Nucleus accumbens (tissue), 56 donors: Measurements from ENCODE around the gene ZNF248.
"Not testable (repeated sequence)": the region's sequence is repeated elsewhere in the genome, so short reads cannot be mapped to it uniquely, and the experiment has no call there.

Experiments used
- DNase-seq, 56 donors: peaks; one replicate each; lab custom pipeline; 2025; lab: John Stamatoyannopoulos, UW

The ZNF248 gene

DNA sequence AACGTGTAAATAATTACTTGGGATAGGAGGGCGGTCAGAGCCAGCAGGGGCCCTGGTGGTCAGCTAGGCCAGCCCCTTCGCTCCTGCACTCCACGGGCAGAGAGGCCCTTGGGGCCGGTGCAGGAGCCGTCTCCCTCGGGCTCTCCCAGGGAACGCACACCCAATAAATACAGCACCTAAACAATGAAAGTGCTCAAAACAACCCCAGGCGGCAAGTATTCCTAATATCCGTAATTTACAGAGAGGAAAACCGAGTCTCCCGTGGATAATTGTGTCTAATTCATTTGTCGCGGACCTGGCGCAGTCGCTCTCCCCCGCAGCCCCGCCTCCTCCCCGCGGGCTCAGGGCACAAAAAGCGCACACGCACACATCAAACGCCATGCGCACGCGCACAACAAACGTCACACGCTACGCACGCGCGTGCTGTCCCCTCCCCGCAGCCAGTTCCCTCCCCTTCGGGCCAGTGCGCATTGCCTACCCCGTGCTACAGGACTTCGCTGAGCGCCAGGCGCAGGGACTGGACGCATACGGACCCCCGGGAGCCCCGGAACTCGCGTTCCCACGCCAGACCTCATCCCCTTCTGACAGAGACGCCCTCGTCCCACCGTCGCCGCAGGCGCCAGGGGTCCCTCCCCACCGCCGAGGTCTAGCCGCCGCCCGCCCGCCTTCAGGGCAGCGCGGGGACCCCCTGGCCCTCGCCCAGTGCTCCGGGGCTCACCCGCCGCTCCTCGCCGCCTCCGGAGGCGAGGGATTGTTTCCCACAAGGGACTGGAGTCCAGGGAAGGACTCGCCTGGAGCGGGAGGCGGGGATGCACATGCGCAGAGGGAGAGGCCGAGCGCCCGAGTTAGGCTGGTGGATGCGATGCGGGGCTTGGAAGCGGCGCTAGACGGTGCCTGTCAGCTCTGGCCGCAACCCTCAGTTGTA, at the start of gene ZNF248:
TSS of gene ZNF248 (minus strand) at position 324 of the 925 bp plus-strand sequence. CDS start 1,300 bp downstream, outside the sequence.
- peak; percentile 43 to 97 (median 93) for DNase-seq

GRCh38 chr10:37906382-37906781, 49.0 kb upstream of the ZNF248 start:
- DNase-seq: no peak

GRCh38 chr10:37896436-37896835, 39.0 kb upstream of the ZNF248 start:
- no peak for DNase-seq

- DNase-seq: no peak
Observed at GRCh38 chr10:37895674-37896073, 38.3 kb upstream of the ZNF248 start.

DNA sequence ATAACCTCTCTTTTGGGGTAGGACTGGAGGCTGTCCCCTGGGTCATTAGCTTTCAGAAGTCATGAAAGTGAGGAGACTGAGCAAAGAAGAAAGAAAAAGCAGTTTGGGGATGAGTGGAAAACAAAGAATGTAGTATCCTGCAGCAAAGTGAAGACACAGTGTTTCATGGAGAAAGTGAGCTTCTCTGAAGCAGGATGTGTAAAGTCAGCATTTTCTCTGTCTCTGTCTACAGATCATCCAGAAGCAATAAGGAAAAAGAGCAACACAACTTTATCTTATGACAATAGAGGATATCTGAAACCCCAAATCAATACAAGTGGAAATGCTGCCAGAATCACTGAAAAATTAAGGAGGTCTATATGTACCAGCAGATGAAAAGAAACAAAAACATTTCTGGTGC, 28.4 kb upstream of the ZNF248 start:
- DNase-seq: no peak

DNA sequence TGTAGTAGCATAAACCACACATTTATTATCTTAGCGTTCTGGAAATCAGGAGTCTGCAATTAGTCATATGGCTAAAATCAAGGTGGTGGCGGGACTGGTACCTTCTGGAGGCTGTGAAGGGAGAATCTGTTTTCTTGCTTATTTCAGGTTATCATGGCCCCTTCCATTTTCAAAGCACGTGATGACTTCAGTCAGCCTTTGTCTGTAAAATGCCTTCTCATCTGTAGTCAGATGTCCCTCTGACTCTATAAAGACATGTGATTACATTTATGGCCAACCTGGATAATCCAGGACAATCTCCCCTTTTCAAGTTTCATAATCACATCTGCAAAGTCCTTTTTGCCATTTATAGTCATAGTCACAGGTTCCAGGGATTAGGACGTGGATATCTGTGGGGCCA, 15.5 kb upstream of the ZNF248 start:
- DNase-seq: no peak

DNA sequence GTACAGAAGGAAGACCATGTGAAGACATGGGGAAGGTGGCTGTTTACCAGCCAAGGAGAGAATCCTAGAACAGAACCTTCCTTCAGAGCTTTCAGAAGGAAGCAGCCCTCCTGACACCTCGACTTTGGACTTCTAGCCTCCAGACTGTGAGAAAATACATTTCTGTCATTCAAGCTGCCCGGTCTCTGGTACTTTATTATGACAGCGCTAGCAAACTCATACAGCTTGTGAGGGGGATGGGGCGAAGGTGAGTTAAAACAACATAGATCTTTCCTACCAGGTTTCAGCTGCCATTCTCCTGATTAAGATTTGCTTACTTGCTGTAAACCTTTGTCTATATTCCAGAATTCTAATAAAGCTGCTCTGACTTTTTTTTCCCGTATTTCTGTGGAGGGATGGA, 14.9 kb upstream of the ZNF248 start:
- DNase-seq: no peak

- DNase-seq: no peak
Observed at GRCh38 chr10:37871568-37872251, 14.3 kb upstream of the ZNF248 start.

DNA sequence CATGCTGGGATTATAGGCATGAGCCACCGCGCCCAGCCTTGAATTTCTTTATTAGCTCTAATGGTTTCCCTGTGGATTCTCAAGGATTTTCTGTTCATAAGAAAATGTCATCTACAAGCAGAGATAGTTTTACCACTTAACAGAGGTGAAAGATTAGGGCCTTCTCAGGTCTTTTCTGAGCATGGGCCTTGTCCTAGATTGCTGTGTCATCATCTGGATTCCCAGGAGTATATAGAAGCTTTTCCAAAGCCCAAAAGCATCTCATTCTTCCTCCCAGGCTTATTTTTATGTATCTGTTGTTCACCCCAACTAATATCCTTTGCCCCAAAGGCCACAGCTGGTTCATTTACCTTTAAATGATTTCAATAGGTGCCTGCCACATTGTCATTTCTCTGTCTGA, 13.7 kb upstream of the ZNF248 start:
- DNase-seq: no peak

GRCh38 chr10:37868796-37869195, 11.4 kb upstream of the ZNF248 start:
- DNase-seq: no peak

DNA sequence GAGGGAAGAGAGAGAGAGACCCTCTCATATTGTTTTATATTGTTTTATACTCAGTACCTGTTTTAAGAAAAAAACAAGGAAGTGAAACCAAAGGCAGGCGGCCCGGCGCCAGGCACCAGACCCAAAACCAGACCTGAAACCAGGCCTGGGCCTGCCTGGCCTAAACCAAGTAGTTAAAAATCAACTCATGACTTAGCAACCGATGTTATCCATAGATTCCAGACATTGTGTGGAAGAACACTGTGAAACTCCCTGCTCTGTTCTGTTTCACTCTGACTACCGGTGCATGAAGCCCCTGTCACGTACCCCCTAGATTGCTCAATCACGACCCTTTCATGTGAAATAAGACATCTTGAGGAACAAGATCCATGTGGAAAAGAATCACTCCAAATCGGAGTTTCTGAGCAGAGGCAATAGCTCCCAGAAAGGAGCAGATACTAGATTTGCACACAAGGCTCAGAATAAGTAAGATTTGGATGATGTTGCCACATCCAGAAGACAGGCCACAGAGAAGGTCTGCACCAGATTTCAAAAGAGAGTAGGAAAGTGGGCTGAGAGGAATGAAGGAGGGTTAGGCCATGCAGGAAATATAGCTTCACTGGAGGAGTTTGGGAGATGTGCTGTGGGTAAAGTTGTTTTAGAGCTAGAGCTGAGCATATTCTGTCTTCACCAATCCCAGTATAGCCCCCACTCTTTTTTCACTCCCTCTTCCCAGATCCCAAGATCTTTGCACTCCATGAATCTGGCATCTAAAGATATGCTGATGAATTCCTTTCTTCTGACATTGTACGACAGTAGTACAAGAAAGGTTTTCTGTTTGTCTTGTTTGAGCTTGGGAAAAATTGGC, 8.8 kb upstream of the ZNF248 start:
- DNase-seq: no peak

- no peak for DNase-seq
Observed at GRCh38 chr10:37865264-37865663, 7.9 kb upstream of the ZNF248 start.

GRCh38 chr10:37860494-37861190, 3.2 kb upstream of the ZNF248 start:
- DNase-seq: no peak

DNA sequence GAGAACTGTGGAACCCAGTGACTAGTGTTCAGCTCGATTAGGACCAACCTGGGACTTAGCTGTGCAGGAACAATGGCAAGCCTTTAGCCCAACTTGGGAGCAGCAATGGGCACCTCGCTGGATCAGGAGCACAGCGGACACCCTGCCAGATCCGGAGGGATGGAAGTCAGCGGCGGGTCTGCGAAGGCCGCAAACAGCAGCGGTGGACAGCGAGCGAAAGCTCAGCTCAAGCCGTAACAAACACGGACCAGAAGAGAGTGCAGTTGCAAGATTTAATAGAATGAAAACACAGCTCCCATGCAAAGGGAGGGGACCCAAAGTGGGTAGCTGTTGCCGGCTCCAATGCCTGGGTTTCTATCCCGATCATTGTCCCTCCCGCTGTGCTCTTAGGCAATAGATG, 1.9 kb upstream of the ZNF248 start:
- not testable (repeated sequence) for DNase-seq

DNA sequence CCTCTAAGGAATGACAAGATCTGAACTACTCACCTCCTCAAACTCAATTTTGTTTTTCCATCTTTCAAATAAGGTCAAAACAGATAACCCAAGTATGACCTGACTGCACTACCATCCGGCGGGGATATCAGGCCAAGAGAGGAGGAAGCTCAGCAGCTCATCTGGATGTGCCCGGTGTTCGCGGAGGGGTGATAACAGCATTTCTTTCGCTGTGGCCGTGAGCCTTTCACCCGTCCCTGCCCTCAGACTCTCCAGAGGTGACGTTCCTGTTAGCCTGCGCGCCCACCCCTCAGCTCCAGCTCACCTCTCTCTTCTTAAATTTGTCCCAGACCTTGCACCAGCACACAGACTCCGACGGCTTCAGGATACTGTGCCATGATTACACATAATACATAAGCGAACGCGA, 526 bp downstream of the ZNF248 start:
- DNase-seq: peak in 22 of 56 donors; percentile 12 to 67 (median 44)

- DNase-seq: no peak
Observed at GRCh38 chr10:37855636-37856035, 1.8 kb downstream of the ZNF248 start.

GRCh38 chr10:37854626-37855025, 2.8 kb downstream of the ZNF248 start:
- no peak for DNase-seq

DNA sequence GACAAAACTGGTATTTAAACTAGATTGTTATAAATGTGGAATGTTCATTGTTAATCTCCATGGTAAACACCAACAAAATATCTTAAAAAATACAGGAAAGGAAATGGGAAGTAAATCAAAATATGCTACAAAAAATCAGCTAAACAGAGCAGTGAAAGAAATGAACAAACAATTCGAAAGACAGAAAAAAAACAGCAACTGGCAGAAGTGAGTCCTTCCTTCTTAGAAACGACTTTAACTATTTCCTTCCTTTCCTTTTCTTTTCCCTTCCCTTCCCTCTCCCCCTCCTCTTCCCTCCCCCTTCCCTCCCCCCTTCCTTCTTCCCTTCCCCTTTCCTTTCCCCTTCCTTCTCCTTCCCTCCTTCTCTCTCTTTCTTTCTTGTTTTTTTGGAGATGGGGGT, 12.8 kb downstream of the ZNF248 start:
- no peak for DNase-seq

DNA sequence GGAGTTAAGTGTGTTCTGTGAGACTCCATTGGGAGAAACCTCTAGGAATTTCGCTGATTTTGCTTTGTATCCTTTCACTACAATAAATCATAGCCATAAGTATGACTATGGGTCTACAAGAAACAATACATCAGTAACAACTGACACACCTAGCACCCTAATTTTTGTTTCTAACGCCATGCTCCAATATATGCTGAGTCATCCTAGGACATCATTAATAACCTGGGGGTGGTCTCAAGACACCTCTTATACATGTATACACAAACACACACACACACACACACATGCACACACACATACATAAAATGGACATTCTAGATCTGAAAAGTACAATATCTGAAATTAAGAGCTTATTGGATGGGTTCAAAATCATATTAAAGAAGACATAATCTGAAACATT, 18.2 kb downstream of the ZNF248 start:
- DNase-seq: no peak
